ENCODE data around the gene MAPK8. TPM values are rescaled to one million over a fixed set of nuclear protein-coding genes. Genes with fewer than 3 reads are reported as not detected.

The MAPK8 gene
- total RNA-seq, 3 donors from 2014 or later: 47.1 to 56.4 (median 53.5) TPM

GRCh38 chr10:48444861-48445841 lies 138.7 kb downstream of the MAPK8 start:
- intact Hi-C loops (cut with DNase I, micrococcal nuclease): no loop called here
- H3K36me3 ChIP-seq (ENCODE audit: low read depth): no peaks in the 10 kb centered on the region
- no peaks in the 10 kb centered on the region for H3K4me1 ChIP-seq (ENCODE audit: low read depth)
- no peak for TF ChIP-seq CTCF (IDR thresholded peaks at IDR 0.05)
- ATAC-seq (no peak), DNase-seq (peak in 1 of 3 donors; percentile 17)
- no peak overlapping the region for H3K4me3 ChIP-seq
- no peaks in the 10 kb centered on the region for H3K9me3 ChIP-seq

- Histone ChIP-seq H3K4me3 (no peak overlapping the region), H3K4me1 (ENCODE audit: low read depth) (no peaks in the 10 kb centered on the region), H3K9me3 (no peaks in the 10 kb centered on the region), H3K36me3 (ENCODE audit: low read depth) (no peaks in the 10 kb centered on the region)
- TF ChIP-seq CTCF (IDR thresholded peaks at IDR 0.05): no peak
- ATAC-seq (no peak), DNase-seq (no peak)
- intact Hi-C loops (cut with DNase I, micrococcal nuclease): no loop called here
Measured at GRCh38 chr10:48445932-48446331, 139.5 kb downstream of the MAPK8 start.

- no peak for TF ChIP-seq CTCF (IDR thresholded peaks at IDR 0.05)
- Histone ChIP-seq H3K4me3 (no peak overlapping the region), H3K9me3 (no peaks in the 10 kb centered on the region), H3K4me1 (ENCODE audit: low read depth) (no peaks in the 10 kb centered on the region), H3K36me3 (ENCODE audit: low read depth) (no peaks in the 10 kb centered on the region)
- intact Hi-C loops (cut with DNase I, micrococcal nuclease): no loop called here
- ATAC-seq (no peak), DNase-seq (no peak)
Measured at GRCh38 chr10:48446785-48447184, 140.3 kb downstream of the MAPK8 start.

GRCh38 chr10:48447356-48448215 lies 141.1 kb downstream of the MAPK8 start:
- no peak for DNase-seq
- ATAC-seq: no peak
- Histone ChIP-seq H3K4me3 (no peak overlapping the region), H3K4me1 (ENCODE audit: low read depth) (no peaks in the 10 kb centered on the region), H3K9me3 (no peaks in the 10 kb centered on the region), H3K36me3 (ENCODE audit: low read depth) (no peaks in the 10 kb centered on the region)
- intact Hi-C loops (cut with DNase I, micrococcal nuclease): no loop called here
- no peak for TF ChIP-seq CTCF (IDR thresholded peaks at IDR 0.05)

GRCh38 chr10:48448796-48449195 lies 142.3 kb downstream of the MAPK8 start:
- no peak for DNase-seq
- no peak for ATAC-seq
- H3K4me3 ChIP-seq: no peak overlapping the region
- TF ChIP-seq CTCF (IDR thresholded peaks at IDR 0.05): no peak
- H3K9me3 ChIP-seq: no peaks in the 10 kb centered on the region
- H3K4me1 ChIP-seq (ENCODE audit: low read depth): no peaks in the 10 kb centered on the region
- intact Hi-C loops (cut with DNase I, micrococcal nuclease): no loop called here
- no peaks in the 10 kb centered on the region for H3K36me3 ChIP-seq (ENCODE audit: low read depth)
